NB4 (cell line): ENCODE measurements around the gene RAPGEF4.
A peak's percentile ranks its signal among the peaks of the same experiment; 100 is the strongest.

Experiments
- DNase-seq: peaks from one replicate; pipeline ENCODE4 v3.0.0; 2010; ENCODE audit warnings: low read depth
- H3K4me3 ChIP-seq: one replicate; pipeline ENCODE4 v1.5.1; 2011; ENCODE audit warnings: mild to moderate bottlenecking, low read depth, low read length, moderate library complexity
- MYC ChIP-seq: IDR thresholded peaks from 2 replicates; pipeline ENCODE4 v1.6.1; 2011; ENCODE audit warnings: low read depth, low read length
- POLR2A ChIP-seq: IDR thresholded peaks from 2 replicates; pipeline ENCODE4 v1.6.1; 2011; ENCODE audit warnings: mild to moderate bottlenecking; ENCODE audit not compliant: insufficient read length; ENCODE audit errors: extremely low read depth
- TF ChIP-seq, protein P1 (sequence below): IDR thresholded peaks from 2 replicates; pipeline ENCODE4 v1.6.1; 2011; ENCODE audit warnings: low read depth, low read length
- TF ChIP-seq, protein P2 (sequence below): IDR thresholded peaks from one replicate; pipeline ENCODE4 v1.5.1; 2012; ENCODE audit warnings: low read depth, low read length

Gene RAPGEF4

GRCh38 chr2:172864182-172864581 lies 128.5 kb downstream of the RAPGEF4 start:
- no peak overlapping the region for H3K4me3 ChIP-seq
- TF ChIP-seq, protein P1, sequence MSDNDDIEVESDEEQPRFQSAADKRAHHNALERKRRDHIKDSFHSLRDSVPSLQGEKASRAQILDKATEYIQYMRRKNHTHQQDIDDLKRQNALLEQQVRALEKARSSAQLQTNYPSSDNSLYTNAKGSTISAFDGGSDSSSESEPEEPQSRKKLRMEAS, result no peak
- TF ChIP-seq MYC (no peak), POLR2A (no peak)
- TF ChIP-seq, protein P2, sequence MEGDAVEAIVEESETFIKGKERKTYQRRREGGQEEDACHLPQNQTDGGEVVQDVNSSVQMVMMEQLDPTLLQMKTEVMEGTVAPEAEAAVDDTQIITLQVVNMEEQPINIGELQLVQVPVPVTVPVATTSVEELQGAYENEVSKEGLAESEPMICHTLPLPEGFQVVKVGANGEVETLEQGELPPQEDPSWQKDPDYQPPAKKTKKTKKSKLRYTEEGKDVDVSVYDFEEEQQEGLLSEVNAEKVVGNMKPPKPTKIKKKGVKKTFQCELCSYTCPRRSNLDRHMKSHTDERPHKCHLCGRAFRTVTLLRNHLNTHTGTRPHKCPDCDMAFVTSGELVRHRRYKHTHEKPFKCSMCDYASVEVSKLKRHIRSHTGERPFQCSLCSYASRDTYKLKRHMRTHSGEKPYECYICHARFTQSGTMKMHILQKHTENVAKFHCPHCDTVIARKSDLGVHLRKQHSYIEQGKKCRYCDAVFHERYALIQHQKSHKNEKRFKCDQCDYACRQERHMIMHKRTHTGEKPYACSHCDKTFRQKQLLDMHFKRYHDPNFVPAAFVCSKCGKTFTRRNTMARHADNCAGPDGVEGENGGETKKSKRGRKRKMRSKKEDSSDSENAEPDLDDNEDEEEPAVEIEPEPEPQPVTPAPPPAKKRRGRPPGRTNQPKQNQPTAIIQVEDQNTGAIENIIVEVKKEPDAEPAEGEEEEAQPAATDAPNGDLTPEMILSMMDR, result peak; percentile 91
- DNase-seq, result peak; percentile 74

DNA sequence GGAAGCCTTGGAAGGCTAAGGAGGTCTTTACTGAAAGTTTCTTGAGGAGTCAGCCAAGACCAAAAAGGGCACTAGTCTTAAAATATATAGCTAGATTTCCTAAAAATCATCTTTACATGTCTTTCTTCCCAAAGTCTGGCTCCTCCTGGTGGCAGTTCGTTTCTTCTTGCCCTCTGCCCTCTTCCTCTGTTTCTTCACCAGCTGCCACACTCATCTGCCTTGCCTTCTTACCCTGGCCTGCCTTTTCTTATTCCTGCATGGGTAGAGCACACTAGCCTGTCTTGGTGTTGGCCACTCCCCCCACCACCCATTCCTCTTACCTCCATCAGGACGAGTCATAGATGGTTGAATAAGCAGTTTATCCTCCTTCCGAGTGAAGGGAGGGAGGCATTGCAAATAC lies 129.8 kb downstream of the RAPGEF4 start:
- H3K4me3 ChIP-seq, result no peak overlapping the region
- DNase-seq, result peak; percentile 14
- TF ChIP-seq, protein P2, result peak; percentile 19
- TF ChIP-seq, protein P1, result no peak

DNA sequence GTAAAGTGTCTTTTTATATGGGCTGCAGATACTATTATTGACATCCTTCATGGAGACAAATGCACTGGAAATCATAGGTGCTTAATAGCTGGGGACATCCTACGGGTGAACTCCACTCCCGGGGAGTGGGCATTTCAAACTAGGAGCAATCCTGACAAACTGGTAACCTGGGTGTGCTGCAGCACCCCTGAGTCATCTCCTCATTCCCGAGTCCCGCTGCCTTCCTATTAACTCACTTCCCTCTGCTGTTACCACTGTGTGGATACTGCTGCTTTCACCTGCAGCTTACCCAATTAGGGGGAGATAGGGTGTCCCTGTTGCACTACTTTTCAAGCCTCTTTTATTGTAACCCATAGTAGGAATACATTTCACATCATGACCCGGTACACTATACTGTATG lies 134.2 kb downstream of the RAPGEF4 start:
- no peak overlapping the region for H3K4me3 ChIP-seq
- no peak for DNase-seq
- TF ChIP-seq, protein P2, result no peak
- TF ChIP-seq MYC (no peak), POLR2A (no peak)
- TF ChIP-seq, protein P1, result no peak

- no peak for DNase-seq
- H3K4me3 ChIP-seq, result no peak overlapping the region
- TF ChIP-seq, protein P2, result no peak
- TF ChIP-seq MYC (no peak), POLR2A (no peak)
- TF ChIP-seq, protein P1, result no peak
Measured at GRCh38 chr2:172870396-172870795, 134.8 kb downstream of the RAPGEF4 start.

- TF ChIP-seq, protein P2, result no peak
- no peak for TF ChIP-seq MYC
- no peak for DNase-seq
- no peak overlapping the region for H3K4me3 ChIP-seq
Measured at GRCh38 chr2:172877826-172878225, 142.2 kb downstream of the RAPGEF4 start.

DNA sequence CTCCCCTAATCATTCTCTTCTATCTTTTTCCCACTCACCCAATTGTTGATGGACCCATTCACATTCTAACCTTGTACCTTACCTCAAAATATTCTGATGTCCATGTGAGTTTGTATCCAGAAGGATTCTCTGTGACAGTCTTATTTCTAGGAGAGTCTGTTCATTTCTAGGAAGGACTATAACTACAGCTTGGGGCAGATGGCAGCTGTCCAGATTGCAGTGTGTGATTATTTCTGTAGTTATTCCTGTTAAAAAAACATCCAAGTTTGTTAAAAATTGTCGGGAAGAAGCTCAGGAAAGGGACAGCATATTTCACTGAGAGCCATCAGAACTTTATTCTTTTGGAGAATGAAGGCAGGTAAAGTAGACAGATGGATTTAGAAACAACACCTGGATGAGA lies 142.6 kb downstream of the RAPGEF4 start:
- TF ChIP-seq POLR2A (no peak), MYC (no peak)
- TF ChIP-seq, protein P1, result no peak
- TF ChIP-seq, protein P2, result no peak
- no peak overlapping the region for H3K4me3 ChIP-seq
- no peak for DNase-seq
